ENCODE data around the gene ITGB4.

DNA sequence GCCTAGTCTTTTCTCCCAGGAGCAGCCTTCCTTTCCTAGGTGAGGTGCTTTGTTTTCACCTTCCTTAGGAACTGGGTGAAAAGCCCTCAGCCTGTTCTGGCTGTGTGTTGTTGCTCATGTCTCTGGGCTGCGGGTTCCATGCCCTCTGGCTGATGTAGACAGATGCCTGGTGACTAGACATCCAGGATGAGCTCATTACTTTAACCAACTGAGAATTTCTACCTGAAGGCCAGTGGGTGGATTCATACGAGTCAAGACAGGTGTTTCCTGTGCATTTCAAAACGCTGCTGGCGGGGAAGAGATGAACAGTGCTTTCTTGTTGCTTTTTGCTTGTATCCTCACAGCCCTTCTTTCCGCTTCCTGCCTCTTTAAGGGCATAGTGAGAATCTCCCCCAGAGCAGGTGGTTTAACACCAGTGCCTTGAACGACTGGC is 31.8 kb upstream of the ITGB4 start:
- TF ChIP-seq, protein P1, sequence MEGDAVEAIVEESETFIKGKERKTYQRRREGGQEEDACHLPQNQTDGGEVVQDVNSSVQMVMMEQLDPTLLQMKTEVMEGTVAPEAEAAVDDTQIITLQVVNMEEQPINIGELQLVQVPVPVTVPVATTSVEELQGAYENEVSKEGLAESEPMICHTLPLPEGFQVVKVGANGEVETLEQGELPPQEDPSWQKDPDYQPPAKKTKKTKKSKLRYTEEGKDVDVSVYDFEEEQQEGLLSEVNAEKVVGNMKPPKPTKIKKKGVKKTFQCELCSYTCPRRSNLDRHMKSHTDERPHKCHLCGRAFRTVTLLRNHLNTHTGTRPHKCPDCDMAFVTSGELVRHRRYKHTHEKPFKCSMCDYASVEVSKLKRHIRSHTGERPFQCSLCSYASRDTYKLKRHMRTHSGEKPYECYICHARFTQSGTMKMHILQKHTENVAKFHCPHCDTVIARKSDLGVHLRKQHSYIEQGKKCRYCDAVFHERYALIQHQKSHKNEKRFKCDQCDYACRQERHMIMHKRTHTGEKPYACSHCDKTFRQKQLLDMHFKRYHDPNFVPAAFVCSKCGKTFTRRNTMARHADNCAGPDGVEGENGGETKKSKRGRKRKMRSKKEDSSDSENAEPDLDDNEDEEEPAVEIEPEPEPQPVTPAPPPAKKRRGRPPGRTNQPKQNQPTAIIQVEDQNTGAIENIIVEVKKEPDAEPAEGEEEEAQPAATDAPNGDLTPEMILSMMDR (conservative IDR thresholded peaks at IDR 0.05; ENCODE audit: low read depth in 2 of 2), result no peak
- TF ChIP-seq, protein P2, sequence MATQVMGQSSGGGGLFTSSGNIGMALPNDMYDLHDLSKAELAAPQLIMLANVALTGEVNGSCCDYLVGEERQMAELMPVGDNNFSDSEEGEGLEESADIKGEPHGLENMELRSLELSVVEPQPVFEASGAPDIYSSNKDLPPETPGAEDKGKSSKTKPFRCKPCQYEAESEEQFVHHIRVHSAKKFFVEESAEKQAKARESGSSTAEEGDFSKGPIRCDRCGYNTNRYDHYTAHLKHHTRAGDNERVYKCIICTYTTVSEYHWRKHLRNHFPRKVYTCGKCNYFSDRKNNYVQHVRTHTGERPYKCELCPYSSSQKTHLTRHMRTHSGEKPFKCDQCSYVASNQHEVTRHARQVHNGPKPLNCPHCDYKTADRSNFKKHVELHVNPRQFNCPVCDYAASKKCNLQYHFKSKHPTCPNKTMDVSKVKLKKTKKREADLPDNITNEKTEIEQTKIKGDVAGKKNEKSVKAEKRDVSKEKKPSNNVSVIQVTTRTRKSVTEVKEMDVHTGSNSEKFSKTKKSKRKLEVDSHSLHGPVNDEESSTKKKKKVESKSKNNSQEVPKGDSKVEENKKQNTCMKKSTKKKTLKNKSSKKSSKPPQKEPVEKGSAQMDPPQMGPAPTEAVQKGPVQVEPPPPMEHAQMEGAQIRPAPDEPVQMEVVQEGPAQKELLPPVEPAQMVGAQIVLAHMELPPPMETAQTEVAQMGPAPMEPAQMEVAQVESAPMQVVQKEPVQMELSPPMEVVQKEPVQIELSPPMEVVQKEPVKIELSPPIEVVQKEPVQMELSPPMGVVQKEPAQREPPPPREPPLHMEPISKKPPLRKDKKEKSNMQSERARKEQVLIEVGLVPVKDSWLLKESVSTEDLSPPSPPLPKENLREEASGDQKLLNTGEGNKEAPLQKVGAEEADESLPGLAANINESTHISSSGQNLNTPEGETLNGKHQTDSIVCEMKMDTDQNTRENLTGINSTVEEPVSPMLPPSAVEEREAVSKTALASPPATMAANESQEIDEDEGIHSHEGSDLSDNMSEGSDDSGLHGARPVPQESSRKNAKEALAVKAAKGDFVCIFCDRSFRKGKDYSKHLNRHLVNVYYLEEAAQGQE (IDR thresholded peaks at IDR 0.05; ENCODE audit: unreplicated experiment), result no peak
- TF ChIP-seq EZH2 (IDR thresholded peaks at IDR 0.05; ENCODE audit: low read depth, unreplicated experiment) (no peak), POLR2AphosphoS5 (IDR thresholded peaks at IDR 0.05; ENCODE audit: low read depth) (no peak), JUNB (IDR thresholded peaks at IDR 0.05; ENCODE audit: unreplicated experiment) (no peak), STAT1 (IDR thresholded peaks at IDR 0.05; ENCODE audit: unreplicated experiment) (no peak), CREB1 (CRISPR knock-in tag; IDR thresholded peaks at IDR 0.05; ENCODE audit: low read depth) (no peak), EZH2phosphoT487 (IDR thresholded peaks at IDR 0.05; ENCODE audit: unreplicated experiment) (no peak)
- TF ChIP-seq, protein P3, sequence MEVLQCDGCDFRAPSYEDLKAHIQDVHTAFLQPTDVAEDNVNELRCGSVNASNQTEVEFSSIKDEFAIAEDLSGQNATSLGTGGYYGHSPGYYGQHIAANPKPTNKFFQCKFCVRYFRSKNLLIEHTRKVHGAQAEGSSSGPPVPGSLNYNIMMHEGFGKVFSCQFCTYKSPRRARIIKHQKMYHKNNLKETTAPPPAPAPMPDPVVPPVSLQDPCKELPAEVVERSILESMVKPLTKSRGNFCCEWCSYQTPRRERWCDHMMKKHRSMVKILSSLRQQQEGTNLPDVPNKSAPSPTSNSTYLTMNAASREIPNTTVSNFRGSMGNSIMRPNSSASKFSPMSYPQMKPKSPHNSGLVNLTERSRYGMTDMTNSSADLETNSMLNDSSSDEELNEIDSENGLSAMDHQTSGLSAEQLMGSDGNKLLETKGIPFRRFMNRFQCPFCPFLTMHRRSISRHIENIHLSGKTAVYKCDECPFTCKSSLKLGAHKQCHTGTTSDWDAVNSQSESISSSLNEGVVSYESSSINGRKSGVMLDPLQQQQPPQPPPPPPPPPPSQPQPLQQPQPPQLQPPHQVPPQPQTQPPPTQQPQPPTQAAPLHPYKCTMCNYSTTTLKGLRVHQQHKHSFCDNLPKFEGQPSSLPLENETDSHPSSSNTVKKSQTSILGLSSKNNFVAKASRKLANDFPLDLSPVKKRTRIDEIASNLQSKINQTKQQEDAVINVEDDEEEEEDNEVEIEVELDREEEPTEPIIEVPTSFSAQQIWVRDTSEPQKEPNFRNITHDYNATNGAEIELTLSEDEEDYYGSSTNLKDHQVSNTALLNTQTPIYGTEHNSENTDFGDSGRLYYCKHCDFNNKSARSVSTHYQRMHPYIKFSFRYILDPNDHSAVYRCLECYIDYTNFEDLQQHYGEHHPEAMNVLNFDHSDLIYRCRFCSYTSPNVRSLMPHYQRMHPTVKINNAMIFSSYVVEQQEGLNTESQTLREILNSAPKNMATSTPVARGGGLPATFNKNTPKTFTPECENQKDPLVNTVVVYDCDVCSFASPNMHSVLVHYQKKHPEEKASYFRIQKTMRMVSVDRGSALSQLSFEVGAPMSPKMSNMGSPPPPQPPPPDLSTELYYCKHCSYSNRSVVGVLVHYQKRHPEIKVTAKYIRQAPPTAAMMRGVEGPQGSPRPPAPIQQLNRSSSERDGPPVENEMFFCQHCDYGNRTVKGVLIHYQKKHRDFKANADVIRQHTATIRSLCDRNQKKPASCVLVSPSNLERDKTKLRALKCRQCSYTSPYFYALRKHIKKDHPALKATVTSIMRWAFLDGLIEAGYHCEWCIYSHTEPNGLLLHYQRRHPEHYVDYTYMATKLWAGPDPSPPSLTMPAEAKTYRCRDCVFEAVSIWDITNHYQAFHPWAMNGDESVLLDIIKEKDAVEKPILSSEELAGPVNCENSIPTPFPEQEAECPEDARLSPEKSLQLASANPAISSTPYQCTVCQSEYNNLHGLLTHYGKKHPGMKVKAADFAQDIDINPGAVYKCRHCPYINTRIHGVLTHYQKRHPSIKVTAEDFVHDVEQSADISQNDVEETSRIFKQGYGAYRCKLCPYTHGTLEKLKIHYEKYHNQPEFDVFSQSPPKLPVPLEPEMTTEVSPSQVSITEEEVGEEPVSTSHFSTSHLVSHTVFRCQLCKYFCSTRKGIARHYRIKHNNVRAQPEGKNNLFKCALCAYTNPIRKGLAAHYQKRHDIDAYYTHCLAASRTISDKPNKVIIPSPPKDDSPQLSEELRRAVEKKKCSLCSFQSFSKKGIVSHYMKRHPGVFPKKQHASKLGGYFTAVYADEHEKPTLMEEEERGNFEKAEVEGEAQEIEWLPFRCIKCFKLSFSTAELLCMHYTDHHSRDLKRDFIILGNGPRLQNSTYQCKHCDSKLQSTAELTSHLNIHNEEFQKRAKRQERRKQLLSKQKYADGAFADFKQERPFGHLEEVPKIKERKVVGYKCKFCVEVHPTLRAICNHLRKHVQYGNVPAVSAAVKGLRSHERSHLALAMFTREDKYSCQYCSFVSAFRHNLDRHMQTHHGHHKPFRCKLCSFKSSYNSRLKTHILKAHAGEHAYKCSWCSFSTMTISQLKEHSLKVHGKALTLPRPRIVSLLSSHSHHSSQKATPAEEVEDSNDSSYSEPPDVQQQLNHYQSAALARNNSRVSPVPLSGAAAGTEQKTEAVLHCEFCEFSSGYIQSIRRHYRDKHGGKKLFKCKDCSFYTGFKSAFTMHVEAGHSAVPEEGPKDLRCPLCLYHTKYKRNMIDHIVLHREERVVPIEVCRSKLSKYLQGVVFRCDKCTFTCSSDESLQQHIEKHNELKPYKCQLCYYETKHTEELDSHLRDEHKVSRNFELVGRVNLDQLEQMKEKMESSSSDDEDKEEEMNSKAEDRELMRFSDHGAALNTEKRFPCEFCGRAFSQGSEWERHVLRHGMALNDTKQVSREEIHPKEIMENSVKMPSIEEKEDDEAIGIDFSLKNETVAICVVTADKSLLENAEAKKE (CRISPR knock-in tag; IDR thresholded peaks at IDR 0.05), result no peak
- TF ChIP-seq, protein P4, sequence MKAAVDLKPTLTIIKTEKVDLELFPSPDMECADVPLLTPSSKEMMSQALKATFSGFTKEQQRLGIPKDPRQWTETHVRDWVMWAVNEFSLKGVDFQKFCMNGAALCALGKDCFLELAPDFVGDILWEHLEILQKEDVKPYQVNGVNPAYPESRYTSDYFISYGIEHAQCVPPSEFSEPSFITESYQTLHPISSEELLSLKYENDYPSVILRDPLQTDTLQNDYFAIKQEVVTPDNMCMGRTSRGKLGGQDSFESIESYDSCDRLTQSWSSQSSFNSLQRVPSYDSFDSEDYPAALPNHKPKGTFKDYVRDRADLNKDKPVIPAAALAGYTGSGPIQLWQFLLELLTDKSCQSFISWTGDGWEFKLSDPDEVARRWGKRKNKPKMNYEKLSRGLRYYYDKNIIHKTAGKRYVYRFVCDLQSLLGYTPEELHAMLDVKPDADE (IDR thresholded peaks at IDR 0.05), result no peak

All from GM23338 (cell line).